Activated CD4-positive, alpha-beta T cell treated with anti-CD3 and anti-CD28 coated beads for 36 hours (primary cell): ENCODE data around the gene RINT1. TPM values are rescaled to one million over a fixed set of nuclear protein-coding genes. Genes with fewer than 3 reads are reported as not detected.

ENCODE experiments used
- total RNA-seq, 2 experiments: library from RNA; stranded (reverse); gene quantifications; one replicate each; pipeline ENCODE4 v1.2.3, GENCODE V29; 2021

Gene RINT1
- total RNA-seq, 2 experiments from 2014 or later: 21.2 to 26.2 TPM

Other genes with a start within 250 kb of the RINT1 start
- 10 to 100 TPM; 42.7 to 42.9 TPM for gene SRPK2, start 143.3 kb upstream of the RINT1 start, total RNA-seq
- gene PUS7, start 9.9 kb upstream of the RINT1 start, total RNA-seq: 10 to 100 TPM; 31.9 to 33.8 TPM
- not detected for gene EFCAB10, start 49.3 kb downstream of the RINT1 start, total RNA-seq